ENCODE data around the gene CD33. TPM values are rescaled to one million over a fixed set of nuclear protein-coding genes. Genes with fewer than 3 reads are reported as not detected.

CD33 gene
- total RNA-seq, 1 experiment from 2014 or later, result 0.35 TPM

- no peaks in the 10 kb centered on the region for H4K20me1 ChIP-seq (ENCODE audit: control insufficient read depth, insufficient read depth, insufficient read length)
- no peak overlapping the region for H3K18ac ChIP-seq (ENCODE audit: insufficient read length, low read depth, low read length)
- no peaks in the 10 kb centered on the region for H3K4me1 ChIP-seq (ENCODE audit: insufficient read depth, low read length)
- no peak for DNase-seq
- no peak for TF ChIP-seq CTCF (conservative IDR thresholded peaks at IDR 0.05)
- H3T11ph ChIP-seq (ENCODE audit: low read length), result no peak overlapping the region
- H3K9me3 ChIP-seq (ENCODE audit: control insufficient read depth, low read depth, low read length), result no peaks in the 10 kb centered on the region
- H3K4me1 Mint-ChIP-seq, result peaks cover 4 to 8% of the 10 kb centered on the region in 2 experiments
- no peak overlapping the region for H3K23ac ChIP-seq (ENCODE audit: insufficient read length, low read depth, low read length)
- no peak overlapping the region for H3K4me2 ChIP-seq (ENCODE audit: insufficient read depth, insufficient read length, low read length)
- peaks cover 4% of the 10 kb centered on the region for H3K27me3 Mint-ChIP-seq (ENCODE audit: low read depth)
- no peak overlapping the region for H3K27ac Mint-ChIP-seq
- H2BK15ac ChIP-seq (ENCODE audit: low read depth, low read length), result no peak overlapping the region
- no peak overlapping the region for H2BK12ac ChIP-seq (ENCODE audit: insufficient read length, low read depth, low read length)
- no peak overlapping the region for H3K4ac ChIP-seq (ENCODE audit: low read depth, low read length)
- no peaks in the 10 kb centered on the region for H3K79me1 ChIP-seq (ENCODE audit: insufficient read depth, low read depth, low read length, poor library complexity, severe bottlenecking)
- no peak overlapping the region for H2AK5ac ChIP-seq (ENCODE audit: insufficient read length, low read length)
- H2AFZ ChIP-seq (ENCODE audit: low read length), result no peak overlapping the region
- no peaks in the 10 kb centered on the region for H3K36me3 Mint-ChIP-seq (ENCODE audit: insufficient read depth in 1 of 3, low read depth in 3 of 3)
- no peak overlapping the region for H4K8ac ChIP-seq (replicated peaks; ENCODE audit: insufficient read length, low read depth, low read length)
- H2BK120ac ChIP-seq (ENCODE audit: low read depth, low read length, poor library complexity, severe bottlenecking), result no peak overlapping the region
- H3K9ac ChIP-seq (ENCODE audit: extremely low read depth, insufficient read length, low read length), result no peak overlapping the region
- H3K23me2 ChIP-seq (ENCODE audit: insufficient read length, low read depth, low read length, poor library complexity, severe bottlenecking), result no peaks in the 10 kb centered on the region
- no peaks in the 10 kb centered on the region; the same call in 1 of the 2 replicates for H3K27me3 ChIP-seq (ENCODE audit: insufficient read depth, low read length)
- no peaks in the 10 kb centered on the region; a peak in 1 of 5 replicates for H3K9me3 Mint-ChIP-seq
- H3K4me3 Mint-ChIP-seq, result no peak overlapping the region
- no CpG with 5 or more reads among the region's 4 CpGs for WGBS (ENCODE audit: extremely low coverage, insufficient read length, low lambda C conversion rate)
- H3K56ac ChIP-seq (ENCODE audit: insufficient read length, low read depth, low read length), result no peak overlapping the region
- no peak overlapping the region for H4K5ac ChIP-seq (ENCODE audit: insufficient read length, low read depth, low read length)
- H2BK5ac ChIP-seq (ENCODE audit: insufficient read length, low read length), result no peak overlapping the region
- no peak overlapping the region for H3K14ac ChIP-seq (ENCODE audit: insufficient read depth, low read length)
- no peak overlapping the region for H2BK20ac ChIP-seq (ENCODE audit: low read depth, low read length, poor library complexity, severe bottlenecking)
- no peak overlapping the region for H4K91ac ChIP-seq (ENCODE audit: insufficient read length, low read depth, low read length)
- no peak overlapping the region for H3K27ac ChIP-seq (ENCODE audit: insufficient read length, low read depth, low read length)
- H3K79me2 ChIP-seq (ENCODE audit: insufficient read depth, low read length), result no peaks in the 10 kb centered on the region
Observed at GRCh38 chr19:51263808-51264207, 38.9 kb downstream of the CD33 start.

Measured in H9 (cell line).